Cardiac muscle cell (in vitro differentiated cells and primary cell): ENCODE measurements around the gene TAS1R2. TPM values are rescaled to one million over a fixed set of nuclear protein-coding genes. Genes with fewer than 3 reads are reported as not detected.

Experiments used
- DNase-seq, 2 donors: peaks; one replicate each; pipeline versions ENCODE4 v3.0.0 to v3.0.0-alpha.2; 2010 to 2017; ENCODE audit warnings: low read depth in 1 of 2, low spot score in 1 of 2
- H3K27ac ChIP-seq: fragments of 200-600 bp; sonication (generic); 2 replicates; pipeline ENCODE4 v1.5.1; 2016
- H3K27me3 ChIP-seq: fragments of 200-600 bp; sonication (generic); 2 replicates; pipeline ENCODE4 v1.6.0; 2016; ENCODE audit warnings: control low read depth
- H3K36me3 ChIP-seq: fragments of 200-600 bp; sonication (generic); 2 replicates; pipeline ENCODE4 v1.5.1; 2016; ENCODE audit warnings: control low read depth
- H3K4me1 ChIP-seq: fragments of 200-600 bp; sonication (generic); 2 replicates; pipeline ENCODE4 v1.8.1; 2017; ENCODE audit warnings: low read depth, mild to moderate bottlenecking, mixed run types
- H3K4me3 ChIP-seq: fragments of 200-600 bp; sonication (generic); 2 replicates; pipeline ENCODE4 v1.5.1; 2016; ENCODE audit warnings: mild to moderate bottlenecking
- H3K9me3 ChIP-seq: fragments of 200-600 bp; sonication (generic); 2 replicates; pipeline ENCODE4 v1.5.1; 2017; ENCODE audit warnings: low read depth, mild to moderate bottlenecking, control low read depth
- CTCF ChIP-seq: IDR thresholded peaks from 2 replicates; pipeline ENCODE4 v1.5.1; 2012; ENCODE audit warnings: low read depth, mild to moderate bottlenecking, low read length
- polyA plus RNA-seq: library from polyadenylated mRNA; unstranded; fragments of >200 nt; fragmentation: Nextera tagmentation; extraction: Ambion mirVana; gene quantifications from 2 replicates; pipeline ENCODE4 v1.2.1, GENCODE V29; 2016
- total RNA-seq: library from RNA; depleted of rRNA; stranded (reverse); fragments of >200 nt; gene quantifications from 2 replicates; pipeline ENCODE4 v1.2.3, GENCODE V29; 2016

Gene TAS1R2
- total and polyA plus RNA-seq, 2 experiments from 2014 or later: not detected

- H3K36me3 ChIP-seq: peaks cover 7% of the 10 kb centered on the region
- H3K4me1 ChIP-seq: no peaks in the 10 kb centered on the region
- H3K27ac ChIP-seq: no peak overlapping the region
- DNase-seq: peak in 1 of 2 donors; percentile 14
- H3K9me3 ChIP-seq: no peaks in the 10 kb centered on the region
- no peaks in the 10 kb centered on the region for H3K27me3 ChIP-seq
- TF ChIP-seq CTCF: no peak
- H3K4me3 ChIP-seq: no peak overlapping the region
These were observed 23.0 kb upstream of the TAS1R2 start for GRCh38 chr1:18882486-18882885.

DNA sequence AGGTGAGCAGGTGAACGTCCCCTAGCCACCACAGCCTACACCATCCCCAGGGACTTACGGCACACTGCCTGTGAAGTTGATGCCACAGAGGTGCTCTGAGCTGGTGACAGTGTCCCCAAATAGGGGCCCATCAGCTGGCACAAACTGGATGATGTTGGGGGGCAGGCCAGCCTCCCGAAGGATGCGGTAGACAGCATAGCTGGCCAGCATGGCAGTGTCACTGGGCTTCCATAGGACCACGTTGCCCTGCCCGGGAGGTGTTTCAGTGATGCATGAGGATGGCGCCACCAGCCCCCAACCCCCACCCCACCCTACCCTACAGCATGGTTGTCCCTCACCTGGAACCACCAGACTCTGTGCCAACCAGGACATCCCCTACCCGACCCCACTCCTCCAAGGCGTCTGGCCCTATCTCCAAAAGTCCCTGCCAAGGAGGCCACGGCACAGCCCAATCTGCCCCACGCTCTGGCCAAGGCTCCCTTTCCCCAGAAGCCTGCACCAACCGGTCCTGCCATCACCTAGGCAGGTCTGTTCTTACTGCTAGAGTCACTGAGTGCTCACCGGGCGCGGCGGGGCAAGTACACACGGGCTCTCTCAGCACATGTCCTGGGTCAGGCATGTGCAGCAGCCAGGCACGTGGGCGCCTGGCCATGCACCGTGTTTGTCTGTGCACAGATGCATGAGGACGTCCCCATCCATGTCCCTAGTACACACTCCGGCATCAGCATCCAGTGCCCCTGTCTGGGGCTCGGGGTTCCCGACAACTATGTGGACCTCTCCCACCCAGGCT is 22.4 kb upstream of the TAS1R2 start:
- no peaks in the 10 kb centered on the region for H3K27me3 ChIP-seq
- H3K9me3 ChIP-seq: no peaks in the 10 kb centered on the region
- H3K27ac ChIP-seq: no peak overlapping the region
- H3K36me3 ChIP-seq: peaks cover 7% of the 10 kb centered on the region
- H3K4me1 ChIP-seq: no peaks in the 10 kb centered on the region
- no peak for DNase-seq
- H3K4me3 ChIP-seq: no peak overlapping the region
- no peak for TF ChIP-seq CTCF

DNA sequence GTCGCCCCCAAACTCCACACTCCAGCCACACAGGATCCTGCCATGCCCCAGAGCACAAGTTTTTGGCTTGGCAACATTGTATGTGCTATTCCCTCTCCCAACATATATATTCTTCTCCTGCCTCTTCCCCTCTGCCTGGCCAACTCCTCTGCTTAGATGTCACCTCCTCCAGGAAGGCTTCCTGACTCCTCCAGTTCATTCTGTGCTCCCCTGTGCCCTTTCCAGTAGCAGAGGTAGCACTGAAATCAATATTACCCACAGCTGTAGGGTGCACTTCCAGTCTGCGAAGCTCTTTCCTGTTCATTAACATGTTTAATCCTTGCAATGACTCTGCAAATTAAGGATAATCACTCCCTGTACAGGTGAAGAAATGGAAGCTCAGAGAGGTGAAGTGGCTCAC is 21.7 kb upstream of the TAS1R2 start:
- DNase-seq: no peak
- Histone ChIP-seq H3K9me3 (no peaks in the 10 kb centered on the region), H3K36me3 (peaks cover 7% of the 10 kb centered on the region), H3K27me3 (no peaks in the 10 kb centered on the region), H3K4me3 (no peak overlapping the region), H3K27ac (no peak overlapping the region), H3K4me1 (no peaks in the 10 kb centered on the region)
- no peak for TF ChIP-seq CTCF

DNA sequence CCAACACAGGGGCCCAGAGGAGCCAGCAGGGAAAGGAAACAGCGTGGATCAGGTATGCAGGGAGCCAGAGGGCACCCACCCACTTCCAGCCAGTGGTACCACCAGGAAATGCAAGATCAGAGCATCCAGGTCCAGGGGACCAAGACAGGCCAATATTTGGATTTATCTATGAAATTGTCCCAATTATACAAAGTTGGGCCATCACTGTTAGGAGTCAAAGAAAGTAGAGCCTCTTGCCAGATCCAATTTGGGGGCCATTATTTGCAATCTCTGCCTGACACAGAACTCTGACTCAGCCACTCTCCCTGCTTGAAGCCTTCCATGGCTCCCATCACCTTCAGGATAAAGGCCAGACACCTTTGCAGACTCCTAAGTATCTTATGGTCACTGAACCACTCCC is 21.1 kb upstream of the TAS1R2 start:
- no peak for TF ChIP-seq CTCF
- DNase-seq: no peak
- H3K36me3 ChIP-seq: peaks cover 10% of the 10 kb centered on the region
- no peaks in the 10 kb centered on the region for H3K9me3 ChIP-seq
- no peaks in the 10 kb centered on the region for H3K4me1 ChIP-seq
- no peak overlapping the region for H3K27ac ChIP-seq
- H3K4me3 ChIP-seq: no peak overlapping the region
- no peaks in the 10 kb centered on the region for H3K27me3 ChIP-seq

GRCh38 chr1:18879791-18880309 is 20.4 kb upstream of the TAS1R2 start:
- Histone ChIP-seq H3K4me1 (no peaks in the 10 kb centered on the region), H3K36me3 (peaks cover 10% of the 10 kb centered on the region), H3K4me3 (no peak overlapping the region), H3K27me3 (no peaks in the 10 kb centered on the region), H3K27ac (no peak overlapping the region), H3K9me3 (no peaks in the 10 kb centered on the region)
- DNase-seq: no peak
- no peak for TF ChIP-seq CTCF
